Karpas-422 (cell line): Measurements from ENCODE around the gene ZBTB7C. TPM values are rescaled to one million over a fixed set of nuclear protein-coding genes. Genes with fewer than 3 reads are reported as not detected.

Experiments used
- DNase-seq: peaks from one replicate; pipeline ENCODE4 v3.0.0-alpha.2; 2015
- H2AFZ ChIP-seq: fragments of 200-600 bp; sonication (generic); 2 replicates; pipeline ENCODE4 v1.6.1; 2014; ENCODE audit warnings: antibody characterized with exemption, low read length, mixed read lengths
- H3K27ac ChIP-seq: fragments of 200-600 bp; sonication (generic); 2 replicates; pipeline ENCODE4 v1.5.1; 2014; ENCODE audit warnings: mild to moderate bottlenecking, low read length, moderate library complexity
- H3K27me3 ChIP-seq: fragments of 200-600 bp; sonication (generic); 2 replicates; pipeline ENCODE4 v1.6.1; 2014; ENCODE audit warnings: low read length, mixed read lengths
- H3K36me3 ChIP-seq: fragments of 200-600 bp; sonication (generic); 2 replicates; pipeline ENCODE4 v1.6.1; 2014; ENCODE audit warnings: low read length, mixed read lengths; ENCODE audit not compliant: insufficient read depth
- H3K4me1 ChIP-seq: fragments of 200-600 bp; sonication (generic); 2 replicates; pipeline ENCODE4 v1.6.1; 2014; ENCODE audit warnings: mild to moderate bottlenecking, low read length, mixed read lengths
- H3K4me2 ChIP-seq: fragments of 200-600 bp; sonication (generic); 2 replicates; pipeline ENCODE4 v1.6.1; 2014; ENCODE audit warnings: low read length, low read depth, mild to moderate bottlenecking; ENCODE audit not compliant: poor library complexity, severe bottlenecking
- H3K4me3 ChIP-seq: fragments of 200-600 bp; sonication (generic); 2 replicates; pipeline ENCODE4 v1.5.1; 2014; ENCODE audit warnings: mild to moderate bottlenecking, antibody characterized with exemption, low read length, mixed read lengths
- H3K79me2 ChIP-seq: fragments of 200-600 bp; sonication (generic); 2 replicates; pipeline ENCODE4 v1.6.1; 2014; ENCODE audit warnings: mild to moderate bottlenecking, low read length, mixed read lengths
- H3K9ac ChIP-seq: fragments of 200-600 bp; sonication (generic); 2 replicates; pipeline ENCODE4 v1.6.0; 2014; ENCODE audit warnings: low read length
- H3K9me2 ChIP-seq: fragments of 200-600 bp; sonication (generic), shearing (Covaris generic); replicated peaks from 2 replicates; pipeline ENCODE4 v1.6.0; 2014; ENCODE audit warnings: mild to moderate bottlenecking, low read length, moderate library complexity; ENCODE audit not compliant: insufficient read depth
- H3K9me3 ChIP-seq: fragments of 300-700, 200-600 bp; sonication (generic); 2 replicates; pipeline ENCODE4 v1.6.1; 2014; ENCODE audit warnings: low read length, mixed read lengths
- H4K20me1 ChIP-seq: fragments of 200-600 bp; sonication (generic); 2 replicates; pipeline ENCODE4 v1.6.1; 2014; ENCODE audit warnings: mild to moderate bottlenecking, antibody characterized with exemption, low read length, low read depth; ENCODE audit not compliant: insufficient read depth
- total RNA-seq: library from RNA; depleted of rRNA; stranded (reverse); fragments of >200 nt; shearing (Covaris generic); gene quantifications from 2 replicates; pipeline ENCODE4 v1.2.3, GENCODE V29; 2014; ENCODE audit warnings: low replicate concordance

Gene ZBTB7C
- total RNA-seq, 1 experiment from 2014 or later = not detected

- no peak for DNase-seq
- Histone ChIP-seq H3K36me3 (no peaks in the 10 kb centered on the region), H3K9ac (no peak overlapping the region), H4K20me1 (no peaks in the 10 kb centered on the region), H3K4me3 (no peak overlapping the region), H3K27ac (no peak overlapping the region), H3K79me2 (no peaks in the 10 kb centered on the region), H3K4me1 (no peaks in the 10 kb centered on the region), H3K9me2 (no peaks in the 10 kb centered on the region), H3K27me3 (no peaks in the 10 kb centered on the region), H3K4me2 (no peak overlapping the region), H2AFZ (no peak overlapping the region), H3K9me3 (no peaks in the 10 kb centered on the region)
Measured at GRCh38 chr18:48138660-48139430, 270.3 kb downstream of the ZBTB7C start.

- no peak overlapping the region for H3K4me2 ChIP-seq
- H4K20me1 ChIP-seq = no peaks in the 10 kb centered on the region
- H3K9me2 ChIP-seq = no peaks in the 10 kb centered on the region
- no peak overlapping the region for H3K4me3 ChIP-seq
- no peaks in the 10 kb centered on the region for H3K4me1 ChIP-seq
- H3K27me3 ChIP-seq = no peaks in the 10 kb centered on the region
- DNase-seq = no peak
- no peak overlapping the region for H3K27ac ChIP-seq
- H3K9ac ChIP-seq = no peak overlapping the region
- H2AFZ ChIP-seq = no peak overlapping the region
- no peaks in the 10 kb centered on the region for H3K79me2 ChIP-seq
- no peaks in the 10 kb centered on the region for H3K9me3 ChIP-seq
- no peaks in the 10 kb centered on the region for H3K36me3 ChIP-seq
Measured at GRCh38 chr18:48138210-48138609, 271.0 kb downstream of the ZBTB7C start.

DNA sequence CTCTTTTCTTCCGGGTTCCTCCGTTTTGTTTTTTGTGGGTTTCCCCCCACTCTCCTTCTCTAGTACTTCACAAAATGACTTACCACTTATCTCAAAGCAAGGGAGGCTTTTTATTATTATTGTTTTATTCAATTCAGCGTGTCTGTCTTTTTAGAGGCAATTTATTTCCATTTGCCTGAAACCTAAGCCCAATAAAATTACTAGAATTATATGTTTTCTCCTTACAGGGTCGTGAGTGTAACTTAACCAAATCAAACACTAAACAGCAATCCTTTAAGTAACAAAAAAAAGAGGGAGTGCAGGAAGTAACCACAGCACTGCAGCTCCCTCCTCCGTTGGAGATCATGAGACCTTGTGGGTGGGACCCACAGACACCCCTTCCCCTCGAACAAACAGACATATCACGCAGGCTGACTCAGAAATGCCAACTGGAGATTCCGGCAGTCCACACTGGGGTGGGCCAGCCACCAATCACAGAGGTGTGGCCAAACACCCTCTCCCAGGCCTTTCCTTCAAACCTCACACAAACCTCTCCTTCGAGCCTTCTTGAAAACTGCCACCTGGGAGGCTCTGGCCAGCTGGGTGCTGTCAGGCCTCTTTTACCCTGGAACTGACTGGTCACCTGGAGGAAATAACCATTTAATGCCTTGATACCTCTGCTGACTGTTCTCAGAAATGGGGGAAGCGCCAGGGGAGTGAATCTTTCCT lies 271.7 kb downstream of the ZBTB7C start:
- H3K79me2 ChIP-seq = no peaks in the 10 kb centered on the region
- H3K9me3 ChIP-seq = no peaks in the 10 kb centered on the region
- no peak overlapping the region for H2AFZ ChIP-seq
- DNase-seq = no peak
- H3K4me2 ChIP-seq = no peak overlapping the region
- H3K27me3 ChIP-seq = no peaks in the 10 kb centered on the region
- H4K20me1 ChIP-seq = no peaks in the 10 kb centered on the region
- H3K36me3 ChIP-seq = no peaks in the 10 kb centered on the region
- no peak overlapping the region for H3K4me3 ChIP-seq
- H3K9ac ChIP-seq = no peak overlapping the region
- no peak overlapping the region for H3K27ac ChIP-seq
- no peaks in the 10 kb centered on the region for H3K9me2 ChIP-seq
- peaks cover 4% of the 10 kb centered on the region for H3K4me1 ChIP-seq

GRCh38 chr18:48136827-48137373 lies 272.3 kb downstream of the ZBTB7C start:
- H3K9me2 ChIP-seq = no peaks in the 10 kb centered on the region
- H3K79me2 ChIP-seq = no peaks in the 10 kb centered on the region
- H2AFZ ChIP-seq = no peak overlapping the region
- H3K4me2 ChIP-seq = no peak overlapping the region
- no peak overlapping the region for H3K4me3 ChIP-seq
- no peak overlapping the region for H3K27ac ChIP-seq
- H3K27me3 ChIP-seq = no peaks in the 10 kb centered on the region
- H4K20me1 ChIP-seq = no peaks in the 10 kb centered on the region
- H3K36me3 ChIP-seq = no peaks in the 10 kb centered on the region
- DNase-seq = no peak
- no peaks in the 10 kb centered on the region for H3K9me3 ChIP-seq
- no peak overlapping the region for H3K9ac ChIP-seq
- peaks cover 4% of the 10 kb centered on the region for H3K4me1 ChIP-seq

DNA sequence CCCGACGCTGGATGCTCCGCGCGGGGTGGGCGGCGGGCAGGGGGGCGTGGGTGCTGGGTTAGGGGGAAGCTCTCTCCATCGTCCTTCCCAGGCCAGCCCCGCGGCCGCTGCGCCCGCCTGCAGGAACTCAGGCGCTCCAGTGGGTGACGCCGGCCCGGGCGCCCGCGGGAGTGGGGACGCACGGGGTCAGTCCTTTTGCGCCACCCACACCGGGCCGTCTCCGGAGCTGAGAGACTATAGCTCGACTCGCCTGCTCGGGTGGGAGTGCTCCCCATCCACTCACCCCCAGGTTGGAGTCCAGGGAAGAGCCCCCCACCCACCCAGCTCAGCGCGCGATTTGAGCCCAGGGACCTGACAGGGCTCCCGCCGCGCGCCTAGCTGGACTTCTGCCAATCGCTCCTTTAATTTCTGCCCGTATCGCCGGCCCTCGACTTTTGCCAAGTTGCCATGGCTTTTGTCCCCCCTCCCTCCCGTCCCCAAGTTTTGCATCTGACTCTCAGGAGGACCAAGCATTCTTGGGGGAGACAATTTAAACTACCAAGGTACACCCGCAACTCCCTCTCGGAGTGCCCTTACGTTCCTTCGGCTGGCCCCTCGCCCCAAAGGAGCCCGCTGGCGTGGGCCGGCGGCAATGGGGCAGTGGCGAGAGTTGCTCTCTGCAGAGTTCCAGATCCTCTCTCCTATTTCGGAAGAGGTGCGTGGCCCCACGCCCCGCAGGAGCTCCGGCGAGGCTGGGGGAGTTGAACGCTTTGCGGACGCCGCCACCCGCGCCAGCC lies 272.9 kb downstream of the ZBTB7C start:
- Histone ChIP-seq H3K27me3 (no peaks in the 10 kb centered on the region), H3K9me2 (no peaks in the 10 kb centered on the region), H3K4me2 (no peak overlapping the region), H3K79me2 (no peaks in the 10 kb centered on the region), H3K27ac (no peak overlapping the region), H2AFZ (no peak overlapping the region), H3K4me3 (no peak overlapping the region), H3K36me3 (no peaks in the 10 kb centered on the region), H3K9ac (no peak overlapping the region), H3K9me3 (no peaks in the 10 kb centered on the region), H4K20me1 (no peaks in the 10 kb centered on the region), H3K4me1 (peaks cover 4% of the 10 kb centered on the region)
- DNase-seq = no peak

DNA sequence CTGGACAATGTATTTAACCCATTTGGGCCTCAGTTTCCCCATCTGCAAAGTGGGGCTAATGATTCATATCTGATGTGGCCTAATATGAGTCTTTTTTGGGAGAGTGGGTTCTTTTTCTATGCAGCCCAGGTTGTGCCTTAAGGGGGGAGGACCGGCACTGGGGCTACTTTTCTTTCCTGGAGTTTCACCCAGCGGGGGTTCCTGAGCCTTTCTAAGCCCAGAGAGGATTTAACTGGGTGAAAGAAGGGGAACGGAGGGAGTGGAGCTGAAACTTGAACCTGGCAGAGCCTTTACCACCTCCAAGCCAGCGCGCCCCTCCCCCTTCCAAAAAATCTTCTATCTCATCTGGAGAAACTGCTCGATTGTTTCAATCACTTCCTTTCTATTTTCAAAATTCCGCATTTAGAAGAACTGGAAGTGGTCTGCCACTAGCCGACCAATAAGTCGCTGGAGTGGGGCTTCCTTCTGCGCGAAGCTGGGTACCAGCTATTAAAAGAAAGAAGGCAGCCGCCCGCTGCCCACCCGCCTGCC lies 273.7 kb downstream of the ZBTB7C start:
- no peaks in the 10 kb centered on the region for H3K9me3 ChIP-seq
- no peaks in the 10 kb centered on the region for H3K36me3 ChIP-seq
- H3K9me2 ChIP-seq = no peaks in the 10 kb centered on the region
- DNase-seq = no peak
- no peak overlapping the region for H3K27ac ChIP-seq
- no peak overlapping the region for H3K4me2 ChIP-seq
- no peak overlapping the region for H3K9ac ChIP-seq
- H3K27me3 ChIP-seq = no peaks in the 10 kb centered on the region
- H4K20me1 ChIP-seq = no peaks in the 10 kb centered on the region
- peaks cover 4% of the 10 kb centered on the region for H3K4me1 ChIP-seq
- H3K79me2 ChIP-seq = no peaks in the 10 kb centered on the region
- H2AFZ ChIP-seq = no peak overlapping the region
- H3K4me3 ChIP-seq = no peak overlapping the region

GRCh38 chr18:48134609-48135008 lies 274.6 kb downstream of the ZBTB7C start:
- no peak for DNase-seq
- no peak overlapping the region for H3K9ac ChIP-seq
- H3K4me2 ChIP-seq = no peak overlapping the region

More at GRCh38 chr18:48134609-48135008, 274.6 kb downstream of the ZBTB7C start:
- no peak overlapping the region for H3K27ac ChIP-seq
- H3K27me3 ChIP-seq = no peaks in the 10 kb centered on the region
- no peaks in the 10 kb centered on the region for H4K20me1 ChIP-seq
- H3K9me2 ChIP-seq = no peaks in the 10 kb centered on the region
- no peaks in the 10 kb centered on the region for H3K9me3 ChIP-seq
- no peaks in the 10 kb centered on the region for H3K79me2 ChIP-seq
- no peaks in the 10 kb centered on the region for H3K36me3 ChIP-seq
- H2AFZ ChIP-seq = no peak overlapping the region
- H3K4me1 ChIP-seq = peaks cover 4% of the 10 kb centered on the region
- no peak overlapping the region for H3K4me3 ChIP-seq
